H1 (cell line): Measurements from ENCODE around the gene WNK2. TPM values are rescaled to one million over a fixed set of nuclear protein-coding genes. Genes with fewer than 3 reads are reported as not detected.

Experiments
- CHD2 ChIP-seq: IDR thresholded peaks from 2 replicates; pipeline ENCODE4 v1.6.1; 2012; ENCODE audit warnings: low read length, improper control_type of control experiment
- polyA plus RNA-seq, 7 experiments: library from polyadenylated mRNA; depleted of rRNA in 3 of 7; stranded (reverse) in 5 of 7; unstranded in 2 of 7; fragments of >200 nt in 5 of 7; fragments of 200-250 nt in 2 of 7; gene quantifications; 1 replicate in 5 of 7; 2 replicates in 1 of 7; 4 replicates in 1 of 7; pipeline versions ENCODE4 v1.2.1 to v1.2.3, GENCODE V29; 2011 to 2013; ENCODE audit warnings: missing spikeins in 2 of 7, mixed read lengths in 2 of 7
- total RNA-seq: library from RNA; stranded (reverse); fragmentation: NEBNext Ultra II Directional; extraction: Animal tissue kit (Norgen Biotek cat#: 25700); gene quantifications from 2 replicates; pipeline ENCODE4 v1.2.1, GENCODE V29; 2021

WNK2 gene
- total and polyA plus RNA-seq, 2 of the 8 experiments (the other 6 are each of a cell fraction or from before 2014, with no cell fraction given), result 12.0 to 87.2 TPM

- TF ChIP-seq CHD2, result no peak
Observed at GRCh38 chr9:93304574-93305496, 120.9 kb downstream of the WNK2 start (continued).
